Muscle layer of colon (tissue), 2 donors: ENCODE data around the gene BCCIP.

Experiments
- H3K27ac ChIP-seq: one replicate; pipeline ENCODE4 v1.7.0; 2013; ENCODE audit warnings: low read depth, mild to moderate bottlenecking, low read length, moderate library complexity
- H3K27me3 ChIP-seq, 2 donors: one replicate each; pipeline ENCODE4 v1.7.0; 2013; ENCODE audit warnings: low read length in 2 of 2, mild to moderate bottlenecking in 2 of 2; ENCODE audit not compliant: insufficient read depth in 2 of 2, control insufficient read depth in 1 of 2
- H3K36me3 ChIP-seq: one replicate; pipeline ENCODE4 v1.7.0; 2013; ENCODE audit warnings: mild to moderate bottlenecking, low read length; ENCODE audit not compliant: insufficient read depth
- H3K4me1 ChIP-seq: one replicate; pipeline ENCODE4 v1.7.0; 2013; ENCODE audit warnings: mild to moderate bottlenecking, low read length; ENCODE audit not compliant: insufficient read depth
- H3K4me3 ChIP-seq, 2 donors: one replicate each; pipeline ENCODE4 v1.7.0; 2013; ENCODE audit warnings: low read length in 2 of 2, low read depth in 1 of 2, mild to moderate bottlenecking in 1 of 2, moderate library complexity in 1 of 2
- H3K9ac ChIP-seq: one replicate; pipeline ENCODE4 v1.7.0; 2013; ENCODE audit warnings: low read length
- H3K9me3 ChIP-seq: one replicate; pipeline ENCODE4 v1.7.0; 2013; ENCODE audit warnings: mild to moderate bottlenecking, low read length
- donor health status: abdominal sarcoma.
- donor health status: Adenocarcinoma of cecum.

Gene BCCIP

DNA sequence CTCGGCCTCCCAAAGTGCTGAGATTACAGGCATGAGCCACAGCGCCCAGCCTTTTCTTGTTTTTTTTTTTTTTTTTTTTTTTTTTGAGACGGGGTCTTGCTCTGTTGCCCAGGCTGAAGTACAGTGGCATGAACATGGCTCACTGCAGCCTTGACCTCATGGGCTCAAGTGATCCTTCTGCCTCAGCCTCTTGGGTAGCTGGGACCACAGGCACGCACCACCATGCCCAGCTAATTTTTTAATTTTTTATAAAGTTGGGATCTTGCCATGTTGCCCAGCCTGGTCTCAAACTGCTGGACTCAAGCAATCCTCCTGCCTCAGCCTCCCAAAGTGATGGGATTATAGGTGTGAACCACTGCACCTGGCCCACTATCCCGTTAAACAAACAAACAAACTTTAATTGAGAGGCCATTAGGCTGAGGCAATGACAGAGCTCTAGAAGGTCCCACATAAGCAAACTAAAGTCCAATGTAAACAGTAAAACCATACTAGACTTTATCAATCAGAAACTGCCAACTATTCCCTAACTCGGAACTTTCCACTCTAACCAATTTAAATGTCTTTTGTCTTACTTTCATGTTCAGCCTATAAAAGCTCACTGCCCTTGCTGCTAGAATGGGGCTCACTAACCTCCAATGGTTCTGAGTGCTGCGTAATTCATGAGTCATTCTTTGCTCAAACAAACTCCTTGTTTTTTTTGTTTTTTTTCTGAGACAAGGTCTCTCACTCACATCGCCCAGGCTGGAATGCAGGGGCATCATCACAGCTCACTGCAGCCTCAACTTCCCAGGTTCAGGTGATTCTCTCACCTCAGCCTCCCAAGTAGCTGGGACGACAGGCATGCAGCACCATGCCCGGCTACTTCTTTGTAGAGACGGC, 55.9 kb downstream of the BCCIP start:
- Histone ChIP-seq H3K36me3 (peaks cover 6% of the 10 kb centered on the region), H3K4me3 (no peak overlapping the region), H3K9ac (no peak overlapping the region), H3K27me3 (no peaks in the 10 kb centered on the region), H3K4me1 (no peaks in the 10 kb centered on the region), H3K9me3 (no peaks in the 10 kb centered on the region), H3K27ac (no peak overlapping the region)

GRCh38 chr10:125880719-125881118, 57.4 kb downstream of the BCCIP start:
- H3K27ac ChIP-seq, result no peak overlapping the region
- H3K9ac ChIP-seq, result no peak overlapping the region
- no peak overlapping the region for H3K4me3 ChIP-seq

DNA sequence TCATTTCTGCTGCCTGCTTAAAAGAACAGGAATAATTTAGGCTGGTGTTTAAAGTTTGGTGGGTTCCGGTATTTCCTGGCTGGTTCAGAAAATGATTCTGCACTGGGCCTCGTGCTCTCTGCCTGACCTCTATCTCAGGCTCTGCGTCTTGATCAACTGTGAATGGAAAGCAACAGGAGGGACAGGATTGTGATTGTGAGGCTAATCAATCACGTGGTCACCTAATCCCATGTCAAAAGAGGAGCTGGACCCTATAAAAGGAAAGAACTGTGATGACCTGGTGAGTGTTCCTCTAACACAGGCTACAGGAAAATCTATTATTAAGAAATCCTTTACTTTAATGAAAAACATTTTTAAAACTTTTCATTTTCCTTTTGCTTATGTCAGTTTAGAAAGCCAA, 57.8 kb downstream of the BCCIP start, which contains the start of gene DHX32:
Gene DHX32, minus strand, starts transcription at position 101 of the 400 bp plus-strand sequence. CDS start 468 bp downstream, outside the sequence.
- Histone ChIP-seq H3K9me3 (no peaks in the 10 kb centered on the region), H3K27ac (no peak within 1 kb of the TSS), H3K9ac (no peak within 1 kb of the TSS), H3K4me1 (no peaks in the 10 kb centered on the region), H3K4me3 (no peak within 1 kb of the TSS), H3K36me3 (peaks cover 5% of the 10 kb centered on the region), H3K27me3 (no peaks in the 10 kb centered on the region)

More at GRCh38 chr10:125880719-125881118, 57.4 kb downstream of the BCCIP start:
- no peaks in the 10 kb centered on the region for H3K9me3 ChIP-seq
- H3K27me3 ChIP-seq, result no peaks in the 10 kb centered on the region
- no peaks in the 10 kb centered on the region for H3K4me1 ChIP-seq
- H3K36me3 ChIP-seq, result peaks cover 6% of the 10 kb centered on the region

GRCh38 chr10:125882596-125882995, 59.2 kb downstream of the BCCIP start:
- no peaks in the 10 kb centered on the region for H3K27me3 ChIP-seq
- no peaks in the 10 kb centered on the region for H3K4me1 ChIP-seq
- H3K9me3 ChIP-seq, result no peaks in the 10 kb centered on the region
- H3K27ac ChIP-seq, result no peak overlapping the region
- no peak overlapping the region for H3K9ac ChIP-seq
- H3K36me3 ChIP-seq, result no peaks in the 10 kb centered on the region
- H3K4me3 ChIP-seq, result no peak overlapping the region

DNA sequence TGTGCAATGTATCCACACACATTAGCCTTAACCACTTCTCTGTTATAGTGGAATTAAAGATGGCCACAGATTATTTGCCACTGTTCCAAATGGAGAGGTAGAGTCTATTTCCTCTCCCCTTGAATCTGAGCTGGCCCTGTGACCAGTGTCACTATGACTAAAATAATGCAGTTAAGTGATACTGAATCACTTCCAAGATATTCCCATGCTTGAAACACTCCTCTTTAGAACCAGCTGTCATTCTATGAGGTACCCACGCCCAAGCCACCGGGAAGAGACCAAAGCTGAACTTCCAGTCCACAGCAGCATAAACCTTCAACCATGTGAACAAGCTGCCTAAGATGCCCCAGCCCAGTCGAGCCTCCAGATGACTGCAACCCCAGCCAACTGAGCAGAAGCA, 59.9 kb downstream of the BCCIP start:
- H3K27me3 ChIP-seq, result no peaks in the 10 kb centered on the region
- no peaks in the 10 kb centered on the region for H3K9me3 ChIP-seq
- no peak overlapping the region for H3K27ac ChIP-seq
- H3K9ac ChIP-seq, result no peak overlapping the region
- H3K4me1 ChIP-seq, result no peaks in the 10 kb centered on the region
- no peak overlapping the region for H3K4me3 ChIP-seq
- no peaks in the 10 kb centered on the region for H3K36me3 ChIP-seq
